Neural cell (in vitro differentiated cells): ENCODE data around the gene ERGIC3. TPM values are rescaled to one million over a fixed set of nuclear protein-coding genes. Genes with fewer than 3 reads are reported as not detected.

Experiments used
- H2AFZ ChIP-seq: fragments of 200-600, 300-800 bp; sonication (generic), shearing (Covaris generic); 2 replicates; pipeline ENCODE4 v1.6.0; 2014; ENCODE audit warnings: low read depth, mild to moderate bottlenecking, antibody characterized with exemption, low read length, moderate library complexity
- H3F3A ChIP-seq: fragments of 200-600 bp; shearing (Covaris generic); 2 replicates; pipeline ENCODE4 v1.6.1; 2016; ENCODE audit warnings: mild to moderate bottlenecking, moderate library complexity, mixed read lengths, antibody characterized with exemption, low read length; ENCODE audit not compliant: insufficient read depth, poor library complexity, severe bottlenecking
- H3K27ac ChIP-seq: fragments of 200-600, 300-800 bp; sonication (generic), shearing (Covaris generic); 2 replicates; pipeline ENCODE4 v1.5.1; 2014; ENCODE audit warnings: mild to moderate bottlenecking, low read length, moderate library complexity
- H3K27me3 ChIP-seq: fragments of 300-800, 200-600 bp; sonication (generic), shearing (Covaris generic); 2 replicates; pipeline ENCODE4 v1.6.0; 2014; ENCODE audit warnings: mild to moderate bottlenecking, low read depth, low read length, moderate library complexity; ENCODE audit not compliant: insufficient read depth
- H3K36me3 ChIP-seq: fragments of 300-800, 200-600 bp; sonication (generic), shearing (Covaris generic); 2 replicates; pipeline ENCODE4 v1.5.1; 2014; ENCODE audit warnings: mild to moderate bottlenecking, antibody characterized with exemption, low read length, moderate library complexity; ENCODE audit not compliant: insufficient read depth
- H3K4me2 ChIP-seq: fragments of 300-800, 200-600 bp; sonication (generic), shearing (Covaris generic); 2 replicates; pipeline ENCODE4 v1.6.0; 2014; ENCODE audit warnings: mild to moderate bottlenecking, low read length
- H3K4me3 ChIP-seq: fragments of 300-800, 200-600 bp; sonication (generic), shearing (Covaris generic); 2 replicates; pipeline ENCODE4 v1.5.1; 2014; ENCODE audit warnings: mild to moderate bottlenecking, low read length, moderate library complexity
- H3K79me2 ChIP-seq: fragments of 200-600 bp; shearing (Covaris generic); replicated peaks from 2 replicates; pipeline ENCODE4 v1.6.0; 2014; ENCODE audit warnings: mild to moderate bottlenecking, low read length, moderate library complexity; ENCODE audit not compliant: insufficient read depth
- H3K9ac ChIP-seq: fragments of 300-800, 200-600 bp; sonication (generic), shearing (Covaris generic); 2 replicates; pipeline ENCODE4 v1.6.1; 2016; ENCODE audit warnings: mild to moderate bottlenecking, low read length, mixed read lengths
- H3K9me2 ChIP-seq: fragments of 200-600 bp; shearing (Covaris generic); 2 replicates; pipeline ENCODE4 v1.6.1; 2016; ENCODE audit warnings: mild to moderate bottlenecking, low read length, mixed read lengths; ENCODE audit not compliant: insufficient read depth
- H3K9me3 ChIP-seq: fragments of 200-600, 300-800 bp; sonication (generic), shearing (Covaris generic); 2 replicates; pipeline ENCODE4 v1.6.1; 2016; ENCODE audit warnings: mild to moderate bottlenecking, mixed run types, low read length, moderate library complexity, mixed read lengths
- H4K20me1 ChIP-seq: fragments of 200-600 bp; shearing (Covaris generic); 2 replicates; pipeline ENCODE4 v1.6.1; 2016; ENCODE audit warnings: mild to moderate bottlenecking, mixed run types; ENCODE audit not compliant: insufficient read depth
- EP300 ChIP-seq: fragments of 450-650 bp; conservative IDR thresholded peaks from 2 replicates; pipeline ENCODE4 v1.6.1; 2014; ENCODE audit warnings: antibody characterized with exemption, mild to moderate bottlenecking, moderate library complexity; ENCODE audit not compliant: poor library complexity, severe bottlenecking
- MXI1 ChIP-seq: fragments of 450-650 bp; conservative IDR thresholded peaks from 2 replicates; pipeline ENCODE4 v1.6.1; 2014; ENCODE audit warnings: antibody characterized with exemption, mild to moderate bottlenecking; ENCODE audit not compliant: poor library complexity, severe bottlenecking
- POLR2AphosphoS5 ChIP-seq: IDR thresholded peaks from 2 replicates; pipeline ENCODE4 v1.6.1; 2012
- RAD21 ChIP-seq: fragments of 450-650 bp; conservative IDR thresholded peaks from 2 replicates; pipeline ENCODE4 v1.6.1; 2014; ENCODE audit warnings: antibody characterized with exemption, mild to moderate bottlenecking, moderate library complexity
- SMC3 ChIP-seq: fragments of 450-650 bp; conservative IDR thresholded peaks from 2 replicates; pipeline ENCODE4 v1.6.1; 2014; ENCODE audit warnings: antibody characterized with exemption, mild to moderate bottlenecking, moderate library complexity; ENCODE audit not compliant: poor library complexity
- TAF1 ChIP-seq: IDR thresholded peaks from 2 replicates; pipeline ENCODE4 v1.6.1; 2012; ENCODE audit warnings: low read depth
- polyA plus RNA-seq: library from polyadenylated mRNA; depleted of rRNA; stranded (reverse); fragments of >200 nt; gene quantifications from 2 replicates; pipeline ENCODE4 v1.2.3, GENCODE V29; 2014
- TF ChIP-seq, protein P1 (sequence below): IDR thresholded peaks from 2 replicates; pipeline ENCODE4 v1.6.1; 2012; ENCODE audit warnings: borderline replicate concordance
- TF ChIP-seq, protein P2 (sequence below): fragments of 450-650 bp; IDR thresholded peaks from 2 replicates; pipeline ENCODE4 v1.5.1; 2014; ENCODE audit warnings: antibody characterized with exemption, mild to moderate bottlenecking, moderate library complexity; ENCODE audit not compliant: poor library complexity, severe bottlenecking

Gene ERGIC3
- polyA plus RNA-seq, 1 donor from 2014 or later, result 385 TPM

GRCh38 chr20:35510951-35511735, 30.7 kb upstream of the ERGIC3 start:
- H3K9ac ChIP-seq, result no peak overlapping the region
- H4K20me1 ChIP-seq, result no peaks in the 10 kb centered on the region
- TF ChIP-seq TAF1, result no peak
- TF ChIP-seq, protein P1, sequence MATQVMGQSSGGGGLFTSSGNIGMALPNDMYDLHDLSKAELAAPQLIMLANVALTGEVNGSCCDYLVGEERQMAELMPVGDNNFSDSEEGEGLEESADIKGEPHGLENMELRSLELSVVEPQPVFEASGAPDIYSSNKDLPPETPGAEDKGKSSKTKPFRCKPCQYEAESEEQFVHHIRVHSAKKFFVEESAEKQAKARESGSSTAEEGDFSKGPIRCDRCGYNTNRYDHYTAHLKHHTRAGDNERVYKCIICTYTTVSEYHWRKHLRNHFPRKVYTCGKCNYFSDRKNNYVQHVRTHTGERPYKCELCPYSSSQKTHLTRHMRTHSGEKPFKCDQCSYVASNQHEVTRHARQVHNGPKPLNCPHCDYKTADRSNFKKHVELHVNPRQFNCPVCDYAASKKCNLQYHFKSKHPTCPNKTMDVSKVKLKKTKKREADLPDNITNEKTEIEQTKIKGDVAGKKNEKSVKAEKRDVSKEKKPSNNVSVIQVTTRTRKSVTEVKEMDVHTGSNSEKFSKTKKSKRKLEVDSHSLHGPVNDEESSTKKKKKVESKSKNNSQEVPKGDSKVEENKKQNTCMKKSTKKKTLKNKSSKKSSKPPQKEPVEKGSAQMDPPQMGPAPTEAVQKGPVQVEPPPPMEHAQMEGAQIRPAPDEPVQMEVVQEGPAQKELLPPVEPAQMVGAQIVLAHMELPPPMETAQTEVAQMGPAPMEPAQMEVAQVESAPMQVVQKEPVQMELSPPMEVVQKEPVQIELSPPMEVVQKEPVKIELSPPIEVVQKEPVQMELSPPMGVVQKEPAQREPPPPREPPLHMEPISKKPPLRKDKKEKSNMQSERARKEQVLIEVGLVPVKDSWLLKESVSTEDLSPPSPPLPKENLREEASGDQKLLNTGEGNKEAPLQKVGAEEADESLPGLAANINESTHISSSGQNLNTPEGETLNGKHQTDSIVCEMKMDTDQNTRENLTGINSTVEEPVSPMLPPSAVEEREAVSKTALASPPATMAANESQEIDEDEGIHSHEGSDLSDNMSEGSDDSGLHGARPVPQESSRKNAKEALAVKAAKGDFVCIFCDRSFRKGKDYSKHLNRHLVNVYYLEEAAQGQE, result no peak
- TF ChIP-seq, protein P2, sequence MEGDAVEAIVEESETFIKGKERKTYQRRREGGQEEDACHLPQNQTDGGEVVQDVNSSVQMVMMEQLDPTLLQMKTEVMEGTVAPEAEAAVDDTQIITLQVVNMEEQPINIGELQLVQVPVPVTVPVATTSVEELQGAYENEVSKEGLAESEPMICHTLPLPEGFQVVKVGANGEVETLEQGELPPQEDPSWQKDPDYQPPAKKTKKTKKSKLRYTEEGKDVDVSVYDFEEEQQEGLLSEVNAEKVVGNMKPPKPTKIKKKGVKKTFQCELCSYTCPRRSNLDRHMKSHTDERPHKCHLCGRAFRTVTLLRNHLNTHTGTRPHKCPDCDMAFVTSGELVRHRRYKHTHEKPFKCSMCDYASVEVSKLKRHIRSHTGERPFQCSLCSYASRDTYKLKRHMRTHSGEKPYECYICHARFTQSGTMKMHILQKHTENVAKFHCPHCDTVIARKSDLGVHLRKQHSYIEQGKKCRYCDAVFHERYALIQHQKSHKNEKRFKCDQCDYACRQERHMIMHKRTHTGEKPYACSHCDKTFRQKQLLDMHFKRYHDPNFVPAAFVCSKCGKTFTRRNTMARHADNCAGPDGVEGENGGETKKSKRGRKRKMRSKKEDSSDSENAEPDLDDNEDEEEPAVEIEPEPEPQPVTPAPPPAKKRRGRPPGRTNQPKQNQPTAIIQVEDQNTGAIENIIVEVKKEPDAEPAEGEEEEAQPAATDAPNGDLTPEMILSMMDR, result no peak
- no peaks in the 10 kb centered on the region for H3F3A ChIP-seq
- no peak overlapping the region for H3K27ac ChIP-seq
- H3K4me3 ChIP-seq, result no peak overlapping the region
- H3K9me2 ChIP-seq, result no peaks in the 10 kb centered on the region
- no peaks in the 10 kb centered on the region for H3K27me3 ChIP-seq
- H3K4me2 ChIP-seq, result no peak overlapping the region
- no peaks in the 10 kb centered on the region for H3K79me2 ChIP-seq
- H3K9me3 ChIP-seq, result no peaks in the 10 kb centered on the region
- no peaks in the 10 kb centered on the region for H3K36me3 ChIP-seq
- H2AFZ ChIP-seq, result no peak overlapping the region

DNA sequence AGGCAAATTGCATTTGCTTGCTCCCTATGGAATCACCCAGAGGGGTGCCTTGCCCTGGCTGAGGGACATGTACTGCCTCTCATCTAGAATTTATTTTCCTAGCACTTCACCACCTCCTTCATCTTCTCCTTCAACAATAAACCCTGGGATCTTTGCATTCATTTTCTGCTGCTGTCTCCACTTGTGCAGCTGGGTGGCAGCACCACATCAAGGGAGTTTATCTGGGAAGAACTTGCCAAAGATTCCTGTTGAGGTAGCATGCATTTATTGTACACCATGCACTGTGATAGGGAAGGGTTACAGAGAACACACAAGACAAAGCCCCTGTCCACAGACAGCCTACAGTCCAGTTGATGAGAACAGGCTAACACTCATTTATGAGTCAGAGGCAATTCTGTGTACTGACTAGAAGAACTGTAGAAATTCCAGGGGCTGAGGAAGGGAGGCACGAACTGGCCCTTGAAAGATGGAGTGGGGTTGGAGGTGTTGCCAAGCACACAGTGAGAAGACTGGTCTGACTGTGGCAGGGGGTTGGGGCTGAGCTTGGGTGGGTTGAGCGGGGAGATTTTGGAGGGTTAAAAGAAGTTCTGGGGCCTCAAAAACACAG, 30.0 kb upstream of the ERGIC3 start:
- H3K36me3 ChIP-seq, result no peaks in the 10 kb centered on the region
- no peaks in the 10 kb centered on the region for H4K20me1 ChIP-seq
- no peaks in the 10 kb centered on the region for H3K9me3 ChIP-seq
- no peaks in the 10 kb centered on the region for H3K27me3 ChIP-seq
- no peak overlapping the region for H3K4me3 ChIP-seq
- H3K79me2 ChIP-seq, result no peaks in the 10 kb centered on the region
- H3K4me2 ChIP-seq, result no peak overlapping the region
- TF ChIP-seq POLR2AphosphoS5 (no peak), RAD21 (peak; percentile 81), MXI1 (peak; percentile 15), SMC3 (peak; percentile 72), EP300 (no peak)
- TF ChIP-seq, protein P1, result no peak
- TF ChIP-seq, protein P2, result peak; percentile 81
- no peak overlapping the region for H3K9ac ChIP-seq
- no peaks in the 10 kb centered on the region for H3K9me2 ChIP-seq
- no peak overlapping the region for H2AFZ ChIP-seq
- H3F3A ChIP-seq, result no peaks in the 10 kb centered on the region
- no peak overlapping the region for H3K27ac ChIP-seq
